HG03442 (cell line): ENCODE results near the gene PPHLN1.

Experiments used
- ATAC-seq: cut with Tn5 transposase; IDR thresholded peaks from one replicate; pipeline ENCODE4 v1.9.1; 2021; ENCODE audit warnings: mild to moderate bottlenecking, moderate library complexity; ENCODE audit not compliant: unreplicated experiment

PPHLN1 gene, protein sequence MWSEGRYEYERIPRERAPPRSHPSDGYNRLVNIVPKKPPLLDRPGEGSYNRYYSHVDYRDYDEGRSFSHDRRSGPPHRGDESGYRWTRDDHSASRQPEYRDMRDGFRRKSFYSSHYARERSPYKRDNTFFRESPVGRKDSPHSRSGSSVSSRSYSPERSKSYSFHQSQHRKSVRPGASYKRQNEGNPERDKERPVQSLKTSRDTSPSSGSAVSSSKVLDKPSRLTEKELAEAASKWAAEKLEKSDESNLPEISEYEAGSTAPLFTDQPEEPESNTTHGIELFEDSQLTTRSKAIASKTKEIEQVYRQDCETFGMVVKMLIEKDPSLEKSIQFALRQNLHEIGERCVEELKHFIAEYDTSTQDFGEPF

GRCh38 chr12:42325653-42326474, at the start of gene PPHLN1, which contains the start of gene ZCRB1:
Gene PPHLN1 (plus strand): TSS chr12:42326167. CDS start chr12:42335903, 9,736 bp downstream.
Gene ZCRB1 (minus strand): TSS chr12:42326094. CDS start chr12:42324102, 1,992 bp downstream.
- peak; percentile 93 for ATAC-seq

DNA sequence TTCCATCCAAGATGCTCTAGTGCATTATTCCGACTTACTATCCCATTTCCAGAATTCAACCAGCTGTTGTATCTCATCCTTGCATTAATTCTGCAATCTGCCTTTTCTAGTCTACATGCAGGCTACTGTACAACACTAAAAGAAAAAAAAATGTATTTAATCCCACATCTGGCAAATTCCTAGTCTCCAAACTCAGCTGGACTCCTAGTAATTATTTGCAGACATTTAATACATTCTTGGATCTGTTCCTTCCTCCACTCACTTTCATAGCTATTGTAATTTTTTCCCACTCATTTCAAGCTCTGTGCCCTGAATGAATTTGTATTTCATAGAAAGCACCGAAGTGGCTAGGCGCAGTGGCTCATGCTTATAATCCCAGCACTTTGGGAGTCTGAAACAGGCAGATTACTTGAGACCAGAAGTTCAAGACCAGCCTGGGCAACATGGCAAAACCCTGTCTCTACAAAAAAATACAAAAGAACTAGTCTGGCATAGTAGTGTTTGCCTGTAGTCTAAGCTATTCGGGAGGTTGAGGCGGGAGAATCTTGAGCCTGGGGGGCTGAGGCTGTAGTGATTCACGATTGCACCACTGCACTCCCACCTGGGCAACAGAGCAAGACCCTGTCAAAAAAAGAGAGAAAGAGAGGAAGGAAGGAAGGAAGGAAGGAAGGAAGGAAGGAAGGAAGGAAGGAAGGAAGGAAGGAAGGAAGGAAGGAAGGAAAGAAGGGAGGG, 48.4 kb upstream of the PPHLN1 start:
- ATAC-seq, result no peak

GRCh38 chr12:42278128-42278510, 47.8 kb upstream of the PPHLN1 start:
- ATAC-seq, result no peak

DNA sequence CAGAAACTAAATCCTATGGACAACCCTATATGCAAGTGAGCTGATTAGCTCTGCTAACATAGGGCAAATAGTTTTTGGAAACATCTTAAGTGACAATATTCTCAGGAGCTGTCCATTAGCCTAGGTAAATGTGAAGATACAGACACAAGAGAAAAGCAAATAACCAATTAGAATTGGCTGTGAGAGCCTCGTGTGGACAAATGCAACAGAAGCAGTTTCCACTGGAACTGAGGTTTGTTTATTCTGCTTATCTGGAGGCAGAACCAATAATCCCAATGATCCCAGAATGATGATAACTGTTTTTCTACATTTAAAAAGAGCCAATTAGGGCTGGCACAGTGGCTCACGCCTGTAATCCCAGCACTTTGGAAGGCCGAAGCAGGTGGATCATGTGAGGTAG, 44.7 kb upstream of the PPHLN1 start:
- no peak for ATAC-seq

- no peak for ATAC-seq
These were observed 44.1 kb upstream of the PPHLN1 start for GRCh38 chr12:42281844-42282243.

DNA sequence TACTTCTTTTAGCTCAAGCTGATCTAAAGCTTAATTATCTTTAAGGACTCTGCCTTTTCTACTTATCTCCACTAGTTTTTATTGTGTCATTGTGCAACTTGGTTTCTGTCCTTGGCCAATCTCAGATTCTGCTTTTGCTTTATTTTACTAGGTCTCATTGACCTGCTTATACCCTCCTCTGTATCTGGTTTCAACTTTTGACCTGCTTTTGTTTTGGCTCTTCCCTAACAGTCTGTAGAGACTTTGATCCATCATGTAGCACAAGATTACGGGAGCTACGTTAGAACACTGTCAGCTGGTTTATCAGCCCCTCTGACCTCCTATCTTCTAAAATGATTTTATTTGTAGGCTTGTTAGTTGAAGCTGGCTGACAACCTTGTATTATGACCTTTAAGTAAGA, 43.7 kb upstream of the PPHLN1 start:
- ATAC-seq, result no peak

DNA sequence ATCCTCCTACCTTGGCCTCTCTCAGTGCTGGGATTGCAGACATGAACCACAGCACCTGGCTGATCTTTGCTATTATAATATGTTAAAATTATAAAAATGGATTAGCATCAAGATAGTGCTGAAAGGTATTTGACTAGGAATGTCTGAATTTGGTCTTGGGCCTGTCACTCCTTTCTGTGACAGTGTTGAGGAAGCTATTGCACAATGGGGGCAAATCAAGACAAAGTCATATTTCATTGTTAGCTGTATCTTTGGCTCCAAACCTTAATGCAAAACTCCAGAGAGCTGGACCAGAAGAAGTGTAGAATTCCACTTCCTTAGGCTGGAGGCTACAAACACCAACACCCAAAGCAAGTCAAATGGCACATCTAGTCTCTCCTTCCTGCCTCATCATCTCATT, 42.2 kb upstream of the PPHLN1 start:
- no peak for ATAC-seq

- peak; percentile 42 for ATAC-seq
These were observed 41.8 kb upstream of the PPHLN1 start for GRCh38 chr12:42284157-42284556.

GRCh38 chr12:42284876-42285275, 41.1 kb upstream of the PPHLN1 start:
- no peak for ATAC-seq

DNA sequence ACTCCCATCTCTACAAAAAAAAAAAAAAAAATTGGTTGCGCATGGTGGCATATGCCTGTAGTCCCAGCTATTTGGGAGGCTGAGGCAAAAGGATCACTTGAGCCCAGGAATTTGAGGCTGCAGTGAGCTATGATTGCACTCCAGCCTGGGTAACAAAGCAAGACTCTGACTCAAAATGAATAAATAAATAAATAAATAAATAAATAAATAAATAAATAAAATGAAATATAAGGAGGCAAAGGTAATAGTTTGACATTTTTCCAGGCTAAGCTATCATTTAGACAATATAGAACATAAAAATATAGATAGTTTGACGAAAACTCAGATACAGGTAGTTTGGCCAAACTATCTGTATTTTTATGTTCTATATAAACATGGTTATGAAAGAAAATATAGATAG, 40.5 kb upstream of the PPHLN1 start:
- ATAC-seq, result no peak

DNA sequence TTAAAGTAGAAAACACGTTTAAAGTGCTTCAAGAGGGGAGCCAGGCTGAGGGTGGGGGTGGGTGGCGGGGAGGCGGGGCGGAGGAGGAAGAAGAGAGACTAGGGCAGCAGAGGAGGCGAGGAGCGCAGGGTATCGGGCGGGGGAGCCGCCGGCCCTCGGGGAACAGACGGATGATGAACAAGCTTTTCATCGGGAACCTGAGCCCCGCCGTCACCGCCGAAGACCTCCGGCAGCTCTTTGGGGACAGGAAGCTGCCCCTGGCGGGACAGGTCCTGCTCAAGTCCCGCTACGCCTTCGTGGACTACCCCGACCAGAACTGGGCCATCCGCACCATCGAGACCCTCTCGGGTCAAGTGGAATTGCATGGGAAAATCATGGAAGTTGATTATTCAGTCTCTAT, 39.2 kb upstream of the PPHLN1 start:
- no peak for ATAC-seq

- ATAC-seq, result no peak
These were observed 37.4 kb upstream of the PPHLN1 start for GRCh38 chr12:42288544-42288943.

- ATAC-seq, result no peak
These were observed 34.3 kb upstream of the PPHLN1 start for GRCh38 chr12:42291680-42292079.

DNA sequence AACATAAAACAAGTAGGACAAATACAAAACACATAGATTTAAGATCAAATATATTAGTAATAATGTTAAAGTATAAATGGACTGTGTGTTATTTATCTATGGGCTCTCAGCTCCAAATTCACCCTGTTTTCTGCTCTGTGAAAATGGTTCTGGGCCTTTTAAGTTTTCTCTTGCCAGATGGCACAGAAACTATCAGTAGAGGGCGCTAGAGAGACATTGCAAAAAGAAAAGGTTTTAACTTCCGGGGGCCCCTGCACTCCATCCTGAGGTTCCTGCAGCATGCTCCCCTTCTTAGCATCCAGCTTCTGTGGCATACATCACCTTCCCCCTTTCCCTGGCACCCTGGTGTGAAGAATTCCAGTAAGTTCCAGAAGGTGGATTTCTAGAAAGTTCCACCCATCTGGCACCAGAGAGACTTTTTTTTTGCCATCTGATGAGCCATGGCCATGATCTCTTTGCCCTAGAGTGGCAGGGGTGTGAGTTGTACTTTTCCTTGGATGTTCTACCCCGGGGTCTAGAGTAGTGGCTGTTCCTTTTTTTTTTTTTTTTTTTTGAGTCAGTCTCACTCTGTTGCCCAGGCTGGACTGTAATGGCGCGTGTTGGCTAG, 29.4 kb upstream of the PPHLN1 start:
- ATAC-seq, result no peak

- no peak for ATAC-seq
These were observed 27.1 kb upstream of the PPHLN1 start for GRCh38 chr12:42298887-42299286.

GRCh38 chr12:42299392-42300308, 26.3 kb upstream of the PPHLN1 start:
- ATAC-seq, result peak; percentile 84

- no peak for ATAC-seq
These were observed 19.7 kb upstream of the PPHLN1 start for GRCh38 chr12:42306297-42306696.

DNA sequence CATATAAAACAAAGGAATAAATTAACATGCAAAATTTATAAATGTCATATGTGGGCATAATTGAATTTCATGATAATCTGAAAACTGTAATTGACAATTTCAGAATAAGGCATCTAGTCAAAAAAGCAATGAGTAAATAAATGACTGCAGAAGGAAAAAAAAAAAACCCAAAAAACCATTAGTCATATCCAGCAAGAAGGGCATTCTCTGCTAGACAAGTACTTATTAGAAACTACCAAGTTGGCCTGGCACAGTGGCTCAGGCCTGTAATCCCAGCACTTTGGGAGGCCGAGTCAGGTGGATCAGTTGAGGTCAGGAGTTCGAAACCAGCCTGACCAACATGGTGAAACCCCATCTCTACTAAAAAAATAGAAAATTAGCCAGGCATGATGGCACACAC, 17.6 kb upstream of the PPHLN1 start:
- no peak for ATAC-seq

GRCh38 chr12:42309996-42310395, 16.0 kb upstream of the PPHLN1 start:
- no peak for ATAC-seq

DNA sequence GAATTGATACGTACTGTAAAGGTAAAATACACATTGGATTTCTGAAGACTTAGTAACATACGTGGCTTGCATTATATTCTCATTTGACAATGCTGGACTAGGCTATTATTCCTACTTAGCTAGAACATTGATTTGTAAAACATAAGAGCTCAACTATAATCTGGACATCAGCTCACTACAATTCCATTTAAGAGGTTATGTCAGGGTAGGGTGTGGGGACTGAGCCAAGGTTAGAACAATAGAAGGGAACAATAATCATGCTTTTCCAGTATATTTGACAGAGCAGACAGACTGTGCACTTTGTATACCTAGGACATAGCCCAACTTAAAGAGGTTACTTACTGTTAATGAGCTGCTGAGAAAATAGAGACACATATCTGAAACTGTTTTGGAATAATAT, 10.9 kb upstream of the PPHLN1 start:
- ATAC-seq, result no peak
